ENCODE data around the gene GGNBP2.

GGNBP2 gene

DNA sequence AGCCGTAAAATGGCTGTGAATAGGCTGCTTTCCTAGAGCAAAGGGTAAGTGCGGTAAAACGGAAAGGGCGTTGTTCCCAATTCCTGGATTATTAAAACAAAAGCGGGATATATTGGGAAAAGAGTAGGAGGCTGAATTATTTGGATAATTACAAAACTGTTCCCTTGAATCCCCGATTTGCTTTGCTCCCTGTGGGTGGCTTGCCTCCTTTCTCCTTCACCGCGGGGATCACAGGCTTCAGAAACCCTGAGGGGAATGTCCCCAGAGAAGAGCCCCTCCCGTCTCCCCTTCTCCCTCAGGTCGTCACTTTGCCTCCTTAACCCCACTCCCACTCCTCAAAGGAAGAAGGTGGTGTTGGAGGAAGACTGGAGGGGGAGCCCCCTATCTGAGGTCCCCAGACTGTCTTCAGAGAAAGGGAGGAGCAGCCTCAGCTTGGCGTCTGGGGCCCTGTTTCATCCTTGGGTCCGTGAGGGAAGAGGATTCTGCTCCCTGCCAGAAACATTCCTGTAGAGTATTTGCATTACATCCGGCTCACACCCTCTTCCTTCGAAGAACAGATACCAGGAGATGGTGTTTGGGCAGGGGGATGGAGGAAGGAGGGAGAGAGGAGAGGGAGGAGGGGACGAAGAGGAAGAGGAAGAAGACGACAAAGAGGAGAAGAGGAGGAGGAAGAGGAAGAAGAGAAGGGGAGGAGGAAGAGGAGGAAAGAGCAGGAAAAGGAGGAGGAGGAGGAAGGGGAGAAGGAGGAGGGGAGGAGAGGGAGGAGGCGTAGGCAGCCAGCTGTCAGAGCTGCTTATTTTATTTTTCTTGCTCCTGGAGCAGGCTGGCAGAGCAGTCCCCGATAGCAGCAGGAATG is 88.4 kb downstream of the GGNBP2 start:
- DNase-seq: no peak
- no peak for ATAC-seq
